ENCODE measurements around the gene GSG1L2. TPM values are rescaled to one million over a fixed set of nuclear protein-coding genes. Genes with fewer than 3 reads are reported as not detected.

The GSG1L2 gene
- total and polyA plus RNA-seq, 2 of the 4 experiments (the other 2 are of a cell fraction), result not detected

GRCh38 chr17:9820448-9820847, 1.4 kb downstream of the GSG1L2 start:
- no peak overlapping the region for H3K4ac ChIP-seq (ENCODE audit: low read depth, low read length)
- H4K20me1 ChIP-seq (ENCODE audit: insufficient read depth, low read length), result no peaks in the 10 kb centered on the region
- DNase-seq, result no peak
- H3K14ac ChIP-seq (replicated peaks; ENCODE audit: low read depth, low read length), result no peak overlapping the region
- no peak overlapping the region for H2AFZ ChIP-seq (replicated peaks; ENCODE audit: low read length, poor library complexity)
- no peak overlapping the region for H3K18ac ChIP-seq (ENCODE audit: low read depth, low read length)
- TF ChIP-seq POLR2A (IDR thresholded peaks at IDR 0.05; ENCODE audit: low read depth, low read length), result no peak
- no peak for TF ChIP-seq USF2 (IDR thresholded peaks at IDR 0.05; ENCODE audit: low read depth, low read length)
- TF ChIP-seq CEBPB (IDR thresholded peaks at IDR 0.05; ENCODE audit: low read depth, low read length), result no peak
- TF ChIP-seq FOS (IDR thresholded peaks at IDR 0.05; ENCODE audit: low read depth, low read length), result no peak
- no peak for TF ChIP-seq MXI1 (IDR thresholded peaks at IDR 0.05; ENCODE audit: borderline replicate concordance, low read depth, low read length)
- TF ChIP-seq ELK1 (IDR thresholded peaks at IDR 0.05; ENCODE audit: borderline replicate concordance, low read depth, low read length), result no peak
- TF ChIP-seq MAFK (IDR thresholded peaks at IDR 0.05; ENCODE audit: low read depth, low read length), result no peak
- TF ChIP-seq RCOR1 (IDR thresholded peaks at IDR 0.05; ENCODE audit: insufficient replicate concordance, low read length), result no peak
- no peak for TF ChIP-seq MAZ (IDR thresholded peaks at IDR 0.05; ENCODE audit: borderline replicate concordance, low read depth, low read length)
- TF ChIP-seq SMC3 (IDR thresholded peaks at IDR 0.05; ENCODE audit: low read depth, low read length), result no peak
- TF ChIP-seq, protein P1, sequence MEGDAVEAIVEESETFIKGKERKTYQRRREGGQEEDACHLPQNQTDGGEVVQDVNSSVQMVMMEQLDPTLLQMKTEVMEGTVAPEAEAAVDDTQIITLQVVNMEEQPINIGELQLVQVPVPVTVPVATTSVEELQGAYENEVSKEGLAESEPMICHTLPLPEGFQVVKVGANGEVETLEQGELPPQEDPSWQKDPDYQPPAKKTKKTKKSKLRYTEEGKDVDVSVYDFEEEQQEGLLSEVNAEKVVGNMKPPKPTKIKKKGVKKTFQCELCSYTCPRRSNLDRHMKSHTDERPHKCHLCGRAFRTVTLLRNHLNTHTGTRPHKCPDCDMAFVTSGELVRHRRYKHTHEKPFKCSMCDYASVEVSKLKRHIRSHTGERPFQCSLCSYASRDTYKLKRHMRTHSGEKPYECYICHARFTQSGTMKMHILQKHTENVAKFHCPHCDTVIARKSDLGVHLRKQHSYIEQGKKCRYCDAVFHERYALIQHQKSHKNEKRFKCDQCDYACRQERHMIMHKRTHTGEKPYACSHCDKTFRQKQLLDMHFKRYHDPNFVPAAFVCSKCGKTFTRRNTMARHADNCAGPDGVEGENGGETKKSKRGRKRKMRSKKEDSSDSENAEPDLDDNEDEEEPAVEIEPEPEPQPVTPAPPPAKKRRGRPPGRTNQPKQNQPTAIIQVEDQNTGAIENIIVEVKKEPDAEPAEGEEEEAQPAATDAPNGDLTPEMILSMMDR (conservative IDR thresholded peaks at IDR 0.05; ENCODE audit: low read depth, low read length), result no peak
- no peak for TF ChIP-seq RAD21 (IDR thresholded peaks at IDR 0.05; ENCODE audit: low read length)
- no peak for TF ChIP-seq CHD1 (IDR thresholded peaks at IDR 0.05; ENCODE audit: low read depth, low read length)
- no peak overlapping the region for H2BK120ac ChIP-seq (ENCODE audit: low read depth, low read length)
- H2BK15ac ChIP-seq (ENCODE audit: low read depth, low read length), result no peak overlapping the region
- no peak overlapping the region for H4K5ac ChIP-seq (ENCODE audit: low read depth, low read length)
- ATAC-seq (ENCODE audit: low read depth), result no peak
- no peak overlapping the region for H3K56ac ChIP-seq (ENCODE audit: extremely low read depth, insufficient read depth, low read length)
- no peak overlapping the region for H3K9ac ChIP-seq (ENCODE audit: low read depth, low read length)
- ChIA-PET CTCF (no interaction called here), POLR2A (ENCODE audit: unreplicated experiment) (no interaction called here)
- H3K4me2 ChIP-seq (ENCODE audit: low read depth, low read length), result no peak overlapping the region
- no CpG with 5 or more reads among the region's 3 CpGs for WGBS, 2 experiments (ENCODE audit: extremely low coverage in 2 of 2, insufficient read length in 1 of 2)
- H3K23ac ChIP-seq (ENCODE audit: low read depth, low read length), result no peak overlapping the region
- BruUV-seq (replicated peaks), result no TSS peak
- H2AK9ac ChIP-seq (replicated peaks; ENCODE audit: low read depth, low read length, poor library complexity), result no peak overlapping the region
- dilution Hi-C loops (cut with HindIII; ENCODE audit: low sequenced_read_pairs, unreplicated experiment), result no loop called here
- H4K8ac ChIP-seq (ENCODE audit: low read depth in 2 of 2, low read length in 2 of 2), result no peak overlapping the region
- H3K36me3 ChIP-seq (ENCODE audit: control insufficient read depth, insufficient read depth, low read length), result no peaks in the 10 kb centered on the region
- no peak overlapping the region for H2BK20ac ChIP-seq (ENCODE audit: low read depth, low read length)
- in situ Hi-C loops (cut with MboI; ENCODE audit: low sequenced_read_pairs), result no loop called here
- no peak overlapping the region for H4K91ac ChIP-seq (ENCODE audit: insufficient read depth, low read depth, low read length)
- H2AK5ac ChIP-seq (ENCODE audit: low read depth, low read length), result no peak overlapping the region
- H3K79me1 ChIP-seq (ENCODE audit: low read depth in 1 of 2, low read length in 2 of 2), result no peaks in the 10 kb centered on the region
- intact Hi-C loops (cut with micrococcal nuclease), result no loop called here
- H3K4me1 ChIP-seq (ENCODE audit: control insufficient read depth, insufficient read depth, low read length), result no peaks in the 10 kb centered on the region
- no peak overlapping the region for H2BK5ac ChIP-seq (ENCODE audit: low read depth, low read length, poor library complexity, severe bottlenecking)
- no peaks in the 10 kb centered on the region for H3K9me1 ChIP-seq (ENCODE audit: insufficient read depth, low read length)
- H3K27me3 ChIP-seq (ENCODE audit: control insufficient read depth, insufficient read depth, low read length), result no peaks in the 10 kb centered on the region
- H3K4me3 ChIP-seq (ENCODE audit: insufficient read depth, low read depth, low read length), result no peak overlapping the region
- no peak overlapping the region for H3K27ac ChIP-seq (ENCODE audit: insufficient read depth, low read length)
- peaks cover 2% of the 10 kb centered on the region; the same call in 1 of the 2 replicates for H3K9me3 ChIP-seq (ENCODE audit: control insufficient read depth, insufficient read depth, low read length)

Measured in IMR-90 (cell line).